ENCODE measurements around the gene SH3GL3. TPM values are rescaled to one million over a fixed set of nuclear protein-coding genes. Genes with fewer than 3 reads are reported as not detected.
A peak's percentile ranks its signal among the peaks of the same experiment; 100 is the strongest.

Gene SH3GL3
- polyA plus RNA-seq, 2 of the 4 experiments (the other 2 are of a cell fraction): 0.19 to 0.21 TPM

GRCh38 chr15:83477808-83478537 lies 30.8 kb downstream of the SH3GL3 start:
- H3K9me3 ChIP-seq: no peaks in the 10 kb centered on the region
- WGBS (ENCODE audit: missing lambda C conversion rate): 22% methylated on average over 5 of the region's 5 CpGs
- H3K4me1 ChIP-seq: no peaks in the 10 kb centered on the region
- H3K4me2 ChIP-seq: no peak overlapping the region
- ChIA-PET POLR2A (no interaction called here), CTCF (interaction anchor here (0.9 to 2.0 kb wide), 4 partner anchors 14 to 230 kb away, joined by 3 to 9 read pairs (median 5); no protein-coding TSS in a partner anchor)
- DNase-seq (ENCODE audit: low read depth in 1 of 2, low spot score in 1 of 2): no peak
- H3K4me3 ChIP-seq: no peak overlapping the region
- TF ChIP-seq FOSL2 (IDR thresholded peaks at IDR 0.05) (no peak), FOSL2 (CRISPR knock-in tag; IDR thresholded peaks at IDR 0.05) (0 out of 2 replicates have a peak, but pooled peaks have one; percentile 3)
- TF ChIP-seq, protein P1, sequence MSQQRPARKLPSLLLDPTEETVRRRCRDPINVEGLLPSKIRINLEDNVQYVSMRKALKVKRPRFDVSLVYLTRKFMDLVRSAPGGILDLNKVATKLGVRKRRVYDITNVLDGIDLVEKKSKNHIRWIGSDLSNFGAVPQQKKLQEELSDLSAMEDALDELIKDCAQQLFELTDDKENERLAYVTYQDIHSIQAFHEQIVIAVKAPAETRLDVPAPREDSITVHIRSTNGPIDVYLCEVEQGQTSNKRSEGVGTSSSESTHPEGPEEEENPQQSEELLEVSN (IDR thresholded peaks at IDR 0.05; ENCODE audit: borderline replicate concordance, low read depth): no peak
- ATAC-seq: no peak
- FAIRE-seq: no peak
- no peak overlapping the region for H3K27ac ChIP-seq

GRCh38 chr15:83483612-83484011 lies 36.5 kb downstream of the SH3GL3 start:
- no peak overlapping the region for H3K4me3 ChIP-seq
- 19% methylated on average over 1 of the region's 1 CpG for WGBS (ENCODE audit: missing lambda C conversion rate)
- 0 out of 3 replicates have a peak, but pooled peaks cover 6% of the 10 kb centered on the region for H3K9me3 ChIP-seq
- no peak overlapping the region for H3K27ac ChIP-seq
- H3K4me1 ChIP-seq: no peaks in the 10 kb centered on the region
- ATAC-seq (no peak), FAIRE-seq (no peak), DNase-seq (ENCODE audit: low read depth in 1 of 2, low spot score in 1 of 2) (no peak)
- TF ChIP-seq HOXB13 (CRISPR knock-in tag; IDR thresholded peaks at IDR 0.05; ENCODE audit: low read depth) (no peak), REST (IDR thresholded peaks at IDR 0.05) (no peak), FOXS1 (CRISPR knock-in tag; IDR thresholded peaks at IDR 0.05) (no peak), MYC (IDR thresholded peaks at IDR 0.05; ENCODE audit: borderline replicate concordance, low read length) (no peak), RCOR1 (IDR thresholded peaks at IDR 0.05; ENCODE audit: low read depth, low read length) (no peak), JUN (IDR thresholded peaks at IDR 0.05) (no peak), SMC3 (IDR thresholded peaks at IDR 0.05) (no peak), ESRRA (IDR thresholded peaks at IDR 0.05; ENCODE audit: borderline replicate concordance, low read length) (no peak), JUNB (IDR thresholded peaks at IDR 0.05) (no peak), POLR2A (IDR thresholded peaks at IDR 0.05; ENCODE audit: low read length) (no peak), ZNF302 (CRISPR knock-in tag; IDR thresholded peaks at IDR 0.05) (no peak), RARB (CRISPR knock-in tag; IDR thresholded peaks at IDR 0.05) (no peak), HEYL (CRISPR knock-in tag; IDR thresholded peaks at IDR 0.05) (no peak)
- TF ChIP-seq, protein P1 (IDR thresholded peaks at IDR 0.05; ENCODE audit: borderline replicate concordance, low read depth): no peak
- POLR2A ChIA-PET: no interaction called here
- CTCF ChIA-PET: interaction anchor here (3.9 kb wide), 1 partner anchor 236 kb away, joined by 11 read pairs; no protein-coding TSS in a partner anchor
- H3K4me2 ChIP-seq: no peak overlapping the region

DNA sequence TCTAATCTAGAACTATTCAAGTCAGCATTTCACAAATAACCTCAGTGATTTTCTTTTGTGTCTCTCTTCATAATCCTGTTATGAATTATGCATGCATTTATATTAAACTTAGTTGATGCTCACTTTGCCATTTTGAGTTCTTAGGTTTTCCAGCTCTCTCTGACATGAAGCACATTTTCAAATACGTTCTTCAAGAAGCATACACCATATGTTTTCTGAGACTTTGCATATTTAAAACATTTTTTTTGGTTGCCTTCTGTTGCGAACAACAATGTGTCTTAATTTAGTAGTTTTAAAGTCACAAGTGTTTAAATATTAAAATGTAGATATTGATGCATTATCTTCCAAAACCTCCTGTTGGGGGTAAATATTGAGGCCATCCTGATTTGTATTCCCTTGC lies 37.5 kb downstream of the SH3GL3 start:
- POLR2A ChIA-PET: no interaction called here
- ATAC-seq: no peak
- WGBS (ENCODE audit: missing lambda C conversion rate): 28% methylated on average over 2 of the region's 2 CpGs

More for the DNA sequence above, 37.5 kb downstream of the SH3GL3 start:
- FAIRE-seq: peak; percentile 91
- H3K4me3 ChIP-seq: no peak overlapping the region
- H3K4me2 ChIP-seq: no peak overlapping the region
- TF ChIP-seq, protein P2, sequence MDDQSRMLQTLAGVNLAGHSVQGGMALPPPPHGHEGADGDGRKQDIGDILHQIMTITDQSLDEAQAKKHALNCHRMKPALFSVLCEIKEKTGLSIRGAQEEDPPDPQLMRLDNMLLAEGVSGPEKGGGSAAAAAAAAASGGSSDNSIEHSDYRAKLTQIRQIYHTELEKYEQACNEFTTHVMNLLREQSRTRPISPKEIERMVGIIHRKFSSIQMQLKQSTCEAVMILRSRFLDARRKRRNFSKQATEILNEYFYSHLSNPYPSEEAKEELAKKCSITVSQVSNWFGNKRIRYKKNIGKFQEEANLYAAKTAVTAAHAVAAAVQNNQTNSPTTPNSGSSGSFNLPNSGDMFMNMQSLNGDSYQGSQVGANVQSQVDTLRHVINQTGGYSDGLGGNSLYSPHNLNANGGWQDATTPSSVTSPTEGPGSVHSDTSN (IDR thresholded peaks at IDR 0.05): no peak
- no peak for TF ChIP-seq POLR2AphosphoS2 (conservative IDR thresholded peaks at IDR 0.05; ENCODE audit: low read length)
- H3K4me1 ChIP-seq: no peaks in the 10 kb centered on the region
- no peak for DNase-seq (ENCODE audit: low read depth in 1 of 2, low spot score in 1 of 2)
- CTCF ChIA-PET: no interaction called here
- H3K9me3 ChIP-seq: 0 out of 3 replicates have a peak, but pooled peaks cover 6% of the 10 kb centered on the region
- no peak overlapping the region for H3K27ac ChIP-seq
